ENCODE results near the gene RHBDD2. TPM values are rescaled to one million over a fixed set of nuclear protein-coding genes. Genes with fewer than 3 reads are reported as not detected.

The RHBDD2 gene
- total RNA-seq, 2 experiments from 2014 or later = 199 to 208 TPM

- Mint-ChIP-seq H3K36me3 (ENCODE audit: low read depth) (peaks cover 11% of the 10 kb centered on the region), H3K4me1 (ENCODE audit: low read depth) (peaks cover 42% of the 10 kb centered on the region), H3K4me3 (peak overlapping the region; percentile 95), H3K9me3 (no peaks in the 10 kb centered on the region), H3K27ac (peak overlapping the region; percentile 98), H3K27me3 (no peaks in the 10 kb centered on the region)
- TF ChIP-seq CTCF (IDR thresholded peaks at IDR 0.05) = no peak
- Histone ChIP-seq H3K27ac (ENCODE audit: low read depth in 1 of 2, low read length in 2 of 2) (peak overlapping the region; percentile 90 to 91), H3K36me3 (ENCODE audit: insufficient read depth, low read length) (no peaks in the 10 kb centered on the region), H3K27me3 (ENCODE audit: control insufficient read depth in 1 of 2, insufficient read depth in 2 of 2, low read length in 2 of 2) (no peaks in the 10 kb centered on the region), H3K9me3 (ENCODE audit: control insufficient read depth in 1 of 2, insufficient read depth in 1 of 2, low read length in 2 of 2) (no peaks in the 10 kb centered on the region), H3K4me1 (ENCODE audit: insufficient read depth, low read length) (peaks cover 47% of the 10 kb centered on the region), H3K4me3 (ENCODE audit: low read length) (peak overlapping the region; percentile 99)
- ChIA-PET POLR2A (interaction anchor here (0.9 to 3.6 kb wide), 19 partner anchors 11 to 1830 kb away, joined by 3 to 46 read pairs (median 4); partner anchors contain the start of genes LIMK1, MDH2, RHBDD2 and STYXL1), CTCF (no interaction called here)
- DNase-seq = no peak
- no peak for ATAC-seq (ENCODE audit: poor library complexity)
- intact Hi-C loops (cut with DNase I, micrococcal nuclease) = loop anchor here in 1 of 2 experiments (1.0 to 10.0 kb wide), 2 partner anchors 34 to 481 kb away; no protein-coding TSS in a partner anchor
Observed at GRCh38 chr7:75914169-75914654, 35.4 kb downstream of the RHBDD2 start.

GRCh38 chr7:75914655-75915415 is 36.0 kb downstream of the RHBDD2 start, which contains the start of gene POR:
TSS of gene POR (plus strand) at chr7:75915155. CDS start at chr7:75954002, 38,847 bp downstream.
- Histone ChIP-seq H3K4me1 (ENCODE audit: insufficient read depth, low read length) (peaks cover 53% of the 10 kb centered on the region), H3K27ac (ENCODE audit: low read depth in 1 of 2, low read length in 2 of 2) (peak within 1 kb of the TSS; percentile 90 to 91), H3K27me3 (ENCODE audit: control insufficient read depth in 1 of 2, insufficient read depth in 2 of 2, low read length in 2 of 2) (no peaks in the 10 kb centered on the region), H3K4me3 (ENCODE audit: low read length) (peak within 1 kb of the TSS; percentile 99), H3K36me3 (ENCODE audit: insufficient read depth, low read length) (no peaks in the 10 kb centered on the region), H3K9me3 (ENCODE audit: control insufficient read depth in 1 of 2, insufficient read depth in 1 of 2, low read length in 2 of 2) (no peaks in the 10 kb centered on the region)
- no peak for TF ChIP-seq CTCF (IDR thresholded peaks at IDR 0.05)
- intact Hi-C loops (cut with DNase I, micrococcal nuclease) = loop anchor here (1.0 to 10.0 kb wide), 3 partner anchors 35 to 480 kb away; partner anchors contain the start of gene RHBDD2 (in 1 of the 2)
- peak within 1 kb of the TSS; percentile 95 for H3K4me3 Mint-ChIP-seq
- ATAC-seq (ENCODE audit: poor library complexity) = peak; percentile 94
- H3K9me3 Mint-ChIP-seq = no peaks in the 10 kb centered on the region
- POLR2A ChIA-PET = interaction anchor here (0.6 to 3.6 kb wide), 23 partner anchors 9 to 1831 kb away, joined by 3 to 46 read pairs (median 4); partner anchors contain the start of genes LIMK1, MDH2, RHBDD2 and STYXL1
- CTCF ChIA-PET = interaction anchor here (1.1 to 1.2 kb wide), 2 partner anchors 14 to 105 kb away, joined by 3 to 5 read pairs; no protein-coding TSS in a partner anchor
- peaks cover 11% of the 10 kb centered on the region for H3K36me3 Mint-ChIP-seq (ENCODE audit: low read depth)
- H3K27ac Mint-ChIP-seq = peak within 1 kb of the TSS; percentile 98
- peak; percentile 92 to 99 (median 97) for DNase-seq
- peaks cover 48% of the 10 kb centered on the region for H3K4me1 Mint-ChIP-seq (ENCODE audit: low read depth)
- H3K27me3 Mint-ChIP-seq = no peaks in the 10 kb centered on the region

GRCh38 chr7:75915416-75916156 is 36.8 kb downstream of the RHBDD2 start:
- ChIA-PET CTCF (interaction anchor here (0.9 to 1.2 kb wide), 3 partner anchors 13 to 105 kb away, joined by 3 to 5 read pairs (median 3); partner anchors contain the start of gene RHBDD2), POLR2A (interaction anchor here (0.6 to 3.6 kb wide), 12 partner anchors 8 to 443 kb away, joined by 3 to 46 read pairs (median 8); partner anchors contain the start of genes MDH2, RHBDD2, STYXL1 and TMEM120A)
- Mint-ChIP-seq H3K9me3 (no peaks in the 10 kb centered on the region), H3K4me1 (ENCODE audit: low read depth) (peaks cover 52% of the 10 kb centered on the region), H3K4me3 (peak overlapping the region; percentile 95), H3K27ac (peak overlapping the region; percentile 98), H3K36me3 (ENCODE audit: low read depth) (peaks cover 13% of the 10 kb centered on the region), H3K27me3 (no peaks in the 10 kb centered on the region)
- Histone ChIP-seq H3K27me3 (ENCODE audit: control insufficient read depth in 1 of 2, insufficient read depth in 2 of 2, low read length in 2 of 2) (no peaks in the 10 kb centered on the region), H3K27ac (ENCODE audit: low read depth in 1 of 2, low read length in 2 of 2) (peak overlapping the region; percentile 41 to 91), H3K4me3 (ENCODE audit: low read length) (peak overlapping the region; percentile 99), H3K4me1 (ENCODE audit: insufficient read depth, low read length) (peaks cover 60% of the 10 kb centered on the region), H3K36me3 (ENCODE audit: insufficient read depth, low read length) (no peaks in the 10 kb centered on the region), H3K9me3 (ENCODE audit: control insufficient read depth in 1 of 2, insufficient read depth in 1 of 2, low read length in 2 of 2) (no peaks in the 10 kb centered on the region)
- TF ChIP-seq CTCF (IDR thresholded peaks at IDR 0.05) = no peak
- intact Hi-C loops (cut with DNase I, micrococcal nuclease) = loop anchor here (1.0 to 10.0 kb wide), 3 partner anchors 36 to 479 kb away; partner anchors contain the start of genes RHBDD2 (in 1 of the 2) and TMEM120A (in 1 of the 2)
- DNase-seq (peak in 6 of 14 experiments; percentile 10 to 53 (median 34)), ATAC-seq (ENCODE audit: poor library complexity) (no peak)

Data from CD4-positive, alpha-beta T cell (primary cell).